GM19372 (cell line): ENCODE results near the gene RTN4R.

Experiments
- ATAC-seq: cut with Tn5 transposase; IDR thresholded peaks from one replicate; pipeline ENCODE4 v1.9.1; 2021; ENCODE audit warnings: mild to moderate bottlenecking, low read depth, moderate library complexity; ENCODE audit not compliant: unreplicated experiment

RTN4R gene

DNA sequence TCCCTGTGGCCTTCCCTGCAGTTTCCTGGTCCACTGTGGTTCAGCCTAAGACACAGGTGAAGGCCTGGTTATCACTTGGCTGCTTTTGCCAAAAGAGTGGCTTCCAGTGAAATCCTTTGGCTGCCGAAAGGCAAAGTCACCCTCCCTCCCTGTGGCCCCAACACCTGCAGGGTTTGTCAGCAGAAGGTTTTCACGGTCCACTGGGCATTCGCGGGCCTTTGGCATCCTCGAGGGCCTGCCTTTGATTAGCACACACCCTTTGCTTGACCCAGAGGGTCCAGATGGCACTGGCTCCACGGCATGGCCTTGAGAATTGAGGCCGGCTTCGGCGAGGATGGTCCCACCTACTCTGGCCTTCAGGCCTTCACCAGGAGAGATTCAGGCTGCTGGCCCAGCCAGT, 35.3 kb downstream of the RTN4R start:
- ATAC-seq: no peak

DNA sequence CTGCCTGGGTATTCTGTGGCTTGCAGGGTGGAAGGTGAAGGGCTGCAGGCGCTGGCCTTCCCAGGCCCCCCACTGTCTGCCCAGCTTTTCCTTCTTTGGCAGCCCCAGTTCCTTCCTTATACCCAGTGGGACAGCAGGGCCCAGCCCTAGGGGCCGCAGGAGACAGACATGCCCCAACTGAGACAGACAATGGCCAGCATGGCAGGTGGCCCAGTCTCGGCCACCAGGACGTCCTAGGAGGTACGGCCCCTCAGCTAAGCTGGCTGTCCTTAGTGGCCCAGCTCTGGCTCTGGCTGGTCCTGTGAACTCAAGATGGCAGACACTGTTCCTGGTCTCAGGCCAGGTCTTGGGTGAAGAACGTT, 35.9 kb downstream of the RTN4R start:
- ATAC-seq: no peak

DNA sequence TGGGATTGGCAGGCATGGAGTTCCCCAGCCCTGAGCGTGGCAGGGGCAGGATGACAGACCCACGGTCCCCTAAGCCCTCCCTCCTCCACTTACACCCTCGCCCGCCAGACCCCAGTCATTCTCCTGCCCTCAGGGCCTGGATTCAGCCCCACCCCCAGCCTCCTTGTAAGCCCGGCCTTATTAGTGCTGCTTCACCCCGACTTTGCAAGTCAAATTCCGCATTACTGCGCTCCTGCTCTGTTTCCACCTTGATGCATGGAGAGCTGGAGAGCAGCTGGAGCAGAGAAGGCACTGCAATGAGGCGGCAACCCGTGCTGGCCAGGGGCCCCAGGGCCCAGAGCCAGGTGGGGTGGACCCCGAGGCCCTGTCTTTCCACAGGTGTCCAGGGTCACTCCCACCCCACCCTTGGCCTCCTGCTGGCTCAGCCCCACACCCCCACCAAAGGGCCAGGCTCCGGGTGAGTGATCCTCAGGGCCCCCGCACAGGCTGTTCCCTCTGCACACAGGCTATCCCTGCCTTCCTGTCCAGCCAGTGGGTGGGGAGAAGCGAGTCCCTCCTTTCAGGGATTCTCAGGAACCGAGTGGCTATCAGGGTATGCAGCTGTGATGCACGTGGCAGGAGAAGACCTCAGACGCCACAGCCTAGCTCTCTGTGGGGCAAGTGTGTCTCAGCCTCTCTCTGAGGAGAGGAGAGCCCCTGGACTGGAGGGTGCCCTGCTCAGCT, 36.4 kb downstream of the RTN4R start:
- ATAC-seq: no peak

DNA sequence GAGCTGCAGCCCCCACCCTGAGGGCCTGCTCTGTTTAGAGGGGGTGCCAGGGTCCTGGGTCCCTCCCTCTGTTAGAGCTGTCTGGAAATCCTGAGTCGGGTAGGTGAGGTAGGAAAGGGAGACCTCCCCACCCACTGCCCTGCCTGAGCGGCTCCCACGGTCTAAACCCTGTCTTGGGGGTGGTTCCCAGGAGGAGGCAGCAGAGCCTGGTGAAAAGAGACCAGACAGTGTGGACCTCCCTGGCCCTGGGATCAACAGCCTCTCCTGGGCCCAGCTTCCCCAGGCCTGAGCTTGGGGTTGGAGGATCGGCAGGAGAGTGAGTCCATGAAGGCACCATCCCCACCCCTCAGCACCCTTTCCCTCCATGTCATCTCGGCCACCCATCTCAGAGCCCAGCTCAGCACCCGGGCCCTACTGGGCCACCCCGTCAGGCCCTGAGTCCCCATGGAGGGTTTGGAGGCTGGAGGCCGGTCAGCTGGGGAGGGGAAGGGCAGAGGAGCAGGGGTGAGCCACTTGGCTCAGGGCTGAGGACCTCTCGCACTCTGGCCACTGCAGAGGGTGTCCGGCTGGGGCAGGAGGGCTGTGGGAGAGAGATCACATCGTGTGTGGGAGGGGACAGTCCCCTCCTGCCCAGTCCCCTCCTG, 37.2 kb downstream of the RTN4R start:
- ATAC-seq: no peak

DNA sequence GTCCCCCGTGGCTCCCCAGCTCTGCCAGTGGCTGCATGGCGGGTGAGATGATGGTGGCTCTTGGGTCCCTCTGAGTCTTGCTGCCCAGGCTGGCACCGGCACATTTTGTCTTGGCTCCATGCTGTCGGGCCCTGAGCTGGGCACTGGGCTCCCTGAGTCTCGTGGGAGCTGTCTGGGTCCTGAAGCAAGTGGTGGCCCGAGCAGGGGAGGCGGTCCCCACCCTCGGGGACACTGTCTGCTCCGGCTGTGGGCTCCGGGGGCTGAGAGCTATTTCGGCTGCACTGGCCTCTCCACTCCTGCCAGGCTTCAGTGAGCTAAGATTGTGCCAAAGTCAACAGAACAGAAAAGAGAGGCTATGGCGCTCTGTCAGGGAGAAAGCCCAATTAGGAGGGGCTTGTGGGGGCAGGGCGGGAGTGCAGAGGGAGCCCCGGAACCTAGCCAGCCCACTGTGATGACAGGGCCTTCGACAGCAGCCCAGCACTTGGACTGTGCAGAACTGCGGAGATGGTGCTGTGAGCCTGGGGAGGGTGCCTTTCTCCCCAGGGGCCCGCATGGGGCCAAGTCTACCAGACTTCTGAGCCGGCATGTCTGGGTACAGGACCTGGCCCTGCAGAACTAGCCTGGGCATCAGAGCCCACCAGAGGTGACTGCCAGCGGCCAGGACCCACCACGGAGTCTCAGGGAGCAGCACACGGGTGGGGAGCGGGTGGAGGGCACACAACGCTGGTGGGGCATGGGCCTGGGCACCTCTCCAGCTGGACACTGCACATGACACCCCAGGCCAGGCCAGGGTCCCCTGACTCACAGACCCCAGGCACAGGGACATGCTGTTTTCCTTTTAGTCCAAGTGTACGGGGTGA, 38.0 kb downstream of the RTN4R start:
- no peak for ATAC-seq

DNA sequence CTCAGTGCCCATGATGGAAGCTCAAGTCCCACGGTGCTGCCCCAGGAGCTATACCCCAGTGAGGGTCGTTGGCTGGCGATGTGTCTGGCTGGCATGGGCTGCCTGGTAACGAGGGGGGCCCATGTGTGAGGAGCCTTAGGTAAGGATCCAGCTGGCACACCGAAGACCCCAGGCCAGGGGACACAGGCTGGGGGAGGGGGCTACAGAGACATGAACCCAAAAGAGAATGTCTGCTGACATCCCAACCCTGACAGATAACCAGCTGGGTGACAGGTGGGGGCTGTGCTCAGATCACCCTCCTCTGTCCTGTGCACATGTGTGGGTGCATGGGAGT, 39.2 kb downstream of the RTN4R start:
- ATAC-seq: no peak

DNA sequence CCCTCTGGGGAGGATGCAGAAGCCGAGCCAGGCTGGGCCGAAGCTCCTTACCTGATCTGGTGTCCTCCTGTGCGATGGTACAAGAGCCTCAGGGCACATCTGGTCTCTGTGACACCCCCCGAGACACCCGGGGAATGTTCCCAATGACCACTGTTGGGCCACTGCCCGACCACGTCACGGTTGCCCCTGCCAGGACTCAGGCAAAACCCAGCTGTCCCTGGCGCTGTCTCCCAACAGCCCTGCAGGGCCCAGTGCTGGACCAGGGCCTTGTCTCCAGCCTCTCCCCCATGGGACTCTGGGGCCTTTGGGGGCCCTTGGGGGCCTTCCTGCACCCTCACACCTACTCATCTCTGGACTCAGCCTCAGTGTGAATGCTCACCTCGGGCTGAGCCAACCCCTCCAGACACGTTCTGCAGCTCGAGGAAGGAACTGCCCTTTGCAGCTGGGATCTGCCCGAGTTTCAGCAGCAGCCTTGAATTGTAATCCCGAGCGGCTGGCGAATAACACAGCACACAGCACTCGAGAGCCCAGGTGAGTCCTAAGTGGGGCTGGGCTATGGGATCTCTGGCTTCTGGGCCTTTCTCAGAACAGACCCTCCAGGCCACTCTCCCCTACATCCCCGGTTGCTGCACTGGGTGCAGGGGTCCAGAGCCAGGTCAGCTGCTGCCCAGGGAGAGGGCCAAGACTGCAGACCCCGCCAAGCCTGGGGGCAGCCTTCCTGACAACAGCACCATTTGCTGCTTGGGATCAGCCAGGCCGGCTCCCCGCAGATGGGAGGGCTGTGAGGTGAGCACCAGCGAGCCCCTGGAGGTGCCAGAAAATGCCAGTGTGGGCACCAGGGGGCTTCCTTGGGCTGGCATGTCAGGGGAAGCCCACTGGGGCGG, 39.8 kb downstream of the RTN4R start:
- no peak for ATAC-seq

DNA sequence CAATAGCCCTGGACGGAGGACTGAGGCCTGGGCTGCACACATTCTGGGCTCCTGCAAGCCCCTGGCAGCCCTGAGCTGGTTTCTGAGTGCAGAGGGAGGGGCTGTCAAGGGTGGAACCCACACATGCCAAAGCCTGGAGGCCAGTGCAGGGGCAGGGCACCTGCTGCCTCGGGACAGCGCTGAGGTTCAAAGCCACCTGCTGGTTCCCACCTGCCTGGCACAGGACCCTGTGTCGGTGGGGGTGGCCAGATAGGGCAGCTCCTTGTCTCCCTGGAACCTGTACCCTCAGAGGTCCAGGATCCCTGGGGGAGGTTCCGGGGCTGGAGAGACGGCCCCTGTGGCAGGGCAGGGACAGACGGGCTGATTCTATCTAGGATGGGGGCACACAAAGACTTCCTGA, 40.8 kb downstream of the RTN4R start:
- no peak for ATAC-seq

DNA sequence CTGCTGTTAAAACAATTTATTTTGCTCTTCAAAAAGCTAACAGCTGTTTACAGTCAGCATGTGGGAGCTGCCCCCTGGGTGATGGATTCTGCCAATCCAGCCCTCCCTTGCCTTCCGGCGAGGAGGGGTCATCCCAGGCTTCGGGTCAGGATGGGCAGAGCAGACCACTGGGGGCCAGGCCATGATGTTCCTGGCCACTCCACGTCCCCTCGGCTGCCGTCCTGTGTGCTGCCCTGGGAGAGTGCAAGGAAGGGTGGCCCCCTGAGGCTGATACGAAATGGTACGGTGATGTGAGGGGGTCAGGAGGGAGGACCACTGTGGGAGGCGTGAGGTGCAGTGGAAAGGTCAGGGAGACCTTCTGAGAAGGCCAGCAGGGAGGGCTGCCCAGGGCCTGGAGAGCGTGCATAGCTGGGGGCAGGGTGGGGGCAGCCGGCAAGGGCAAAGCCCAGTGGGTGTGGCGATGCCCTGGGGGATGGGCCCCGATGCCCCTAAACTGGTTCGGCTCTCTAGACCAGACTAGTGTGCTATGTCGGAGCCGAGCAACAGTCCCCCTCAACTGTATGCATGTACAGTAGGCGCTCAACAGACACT, 41.3 kb downstream of the RTN4R start:
- ATAC-seq: no peak

DNA sequence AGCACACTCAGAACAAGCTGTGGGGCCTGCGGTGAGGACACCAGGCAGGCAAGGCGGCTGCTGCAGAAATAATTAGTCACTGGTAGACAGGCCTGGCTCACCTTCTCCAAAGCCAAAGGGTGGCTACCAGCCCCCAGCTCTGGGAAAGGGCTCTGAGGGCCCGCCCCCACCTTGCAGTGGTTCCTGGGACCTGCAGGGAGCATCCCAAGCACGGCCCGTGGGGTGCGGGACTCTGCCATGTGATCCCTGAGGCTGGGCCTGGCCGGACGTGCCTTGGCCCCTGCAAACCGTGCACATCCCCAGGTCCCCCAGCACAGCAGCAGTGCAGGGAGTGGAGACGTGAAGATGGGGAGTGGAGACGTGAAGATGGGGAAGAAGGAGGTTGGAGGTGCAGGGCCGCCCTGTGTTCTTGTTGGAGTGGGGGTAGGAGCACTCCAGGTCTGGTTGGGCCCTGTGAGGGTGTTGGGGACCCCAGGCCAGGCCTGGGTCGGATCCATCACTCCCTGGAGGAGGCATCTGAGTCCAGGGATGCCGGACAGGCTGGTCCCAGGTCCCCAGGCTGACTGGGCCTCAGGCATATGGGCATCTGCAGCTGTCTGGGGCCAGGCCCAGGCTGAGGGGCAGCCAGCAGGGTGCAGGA, 41.9 kb downstream of the RTN4R start:
- no peak for ATAC-seq

DNA sequence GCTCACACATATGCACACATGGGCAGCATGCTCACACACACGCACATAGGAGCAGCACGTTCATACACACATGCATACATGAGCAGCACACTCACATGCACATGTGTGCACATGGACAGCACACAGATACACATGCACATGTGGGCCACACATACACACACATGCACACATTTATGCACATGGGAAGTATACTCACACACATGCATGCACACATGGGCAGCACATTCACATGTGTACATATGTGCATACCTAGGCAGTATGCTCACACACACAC, 42.5 kb downstream of the RTN4R start:
- no peak for ATAC-seq

DNA sequence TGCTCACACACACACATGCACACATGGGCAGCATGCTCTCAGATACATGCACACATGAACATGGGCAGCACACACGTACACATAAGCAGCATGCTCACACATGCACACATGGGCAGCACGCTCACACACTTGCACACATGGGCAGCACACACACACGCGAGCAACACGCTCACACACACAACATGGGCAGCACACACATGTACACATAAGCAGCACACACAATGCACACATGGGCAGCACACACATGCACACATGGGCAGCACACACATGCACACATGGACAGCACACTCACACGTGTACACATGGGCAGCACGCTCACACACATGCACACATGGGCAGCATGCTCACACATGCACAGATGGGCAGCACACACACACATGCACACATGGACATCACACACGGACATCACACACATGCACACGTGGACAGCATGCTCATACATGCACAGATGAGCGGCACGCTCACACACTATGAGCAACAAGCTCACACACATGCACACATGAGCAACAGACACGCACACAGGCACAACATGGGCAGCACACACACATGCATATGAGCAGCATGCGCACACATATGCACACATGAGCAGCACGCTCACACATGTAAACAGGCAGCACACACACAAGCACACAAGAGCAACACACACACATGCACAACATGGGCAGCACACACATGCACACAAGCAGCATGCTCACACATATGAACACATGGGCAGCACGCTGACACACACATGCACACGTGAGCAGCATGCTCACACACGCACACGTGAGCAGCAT, 43.0 kb downstream of the RTN4R start:
- ATAC-seq: no peak

DNA sequence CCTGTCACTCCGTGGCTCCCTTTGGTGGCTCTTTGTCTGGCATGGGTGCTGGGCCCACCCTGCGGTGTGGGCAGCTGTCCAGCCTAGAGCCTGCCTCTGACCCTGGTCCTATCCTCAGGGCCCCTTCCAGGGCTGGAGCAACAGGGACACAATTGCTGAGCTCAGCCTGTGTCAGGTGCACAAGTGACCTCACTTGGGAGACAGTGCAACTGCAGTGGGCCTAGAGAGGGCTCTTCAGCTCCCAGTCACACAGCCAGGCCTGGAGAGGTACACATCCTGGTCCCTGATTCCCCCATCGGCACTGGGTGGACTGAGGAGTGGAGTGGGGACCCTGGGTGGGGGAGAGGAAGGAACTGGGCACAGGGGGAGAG, 43.9 kb downstream of the RTN4R start:
- ATAC-seq: no peak

DNA sequence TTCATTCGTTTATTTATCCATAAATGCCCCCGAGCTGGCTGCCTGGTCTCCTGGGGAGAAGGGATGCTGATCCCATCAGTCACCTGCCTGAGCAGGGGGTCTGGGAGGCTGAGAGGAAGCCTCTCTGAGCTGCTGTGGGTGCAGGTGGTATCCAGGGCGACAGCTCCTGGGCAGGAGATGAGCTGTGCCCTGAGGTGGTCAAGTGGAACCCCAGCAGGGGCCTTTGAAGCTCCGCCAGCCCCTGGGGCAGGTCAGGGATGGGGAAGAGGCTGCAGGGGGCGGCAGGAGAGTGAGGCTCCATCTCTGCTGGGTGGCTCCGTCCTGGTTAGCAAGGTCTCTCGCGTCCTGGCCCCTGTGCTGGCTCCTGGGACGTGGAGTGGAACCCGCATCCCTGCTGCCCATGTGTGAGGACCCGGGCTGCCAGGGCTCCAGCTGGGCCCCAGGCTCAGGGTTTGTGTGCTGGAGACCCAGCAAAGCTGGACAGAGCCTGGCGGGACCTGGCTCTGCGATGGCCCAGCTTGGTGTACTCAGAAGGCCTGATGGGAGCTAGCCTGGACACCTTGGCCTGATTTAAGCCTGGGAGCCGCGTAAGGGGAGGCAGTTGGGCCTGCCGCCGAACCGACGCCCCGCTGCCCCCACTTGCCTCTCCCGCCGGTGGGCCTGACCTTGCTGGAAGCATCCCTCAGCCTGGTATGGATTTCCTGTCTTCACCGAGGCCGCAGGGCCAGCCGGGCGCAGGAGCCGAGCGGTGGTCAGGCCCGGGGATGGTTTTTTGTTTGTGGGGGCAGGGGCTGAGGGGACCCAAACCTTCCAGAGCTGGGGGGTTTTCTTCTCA, 44.5 kb downstream of the RTN4R start:
- ATAC-seq: no peak

DNA sequence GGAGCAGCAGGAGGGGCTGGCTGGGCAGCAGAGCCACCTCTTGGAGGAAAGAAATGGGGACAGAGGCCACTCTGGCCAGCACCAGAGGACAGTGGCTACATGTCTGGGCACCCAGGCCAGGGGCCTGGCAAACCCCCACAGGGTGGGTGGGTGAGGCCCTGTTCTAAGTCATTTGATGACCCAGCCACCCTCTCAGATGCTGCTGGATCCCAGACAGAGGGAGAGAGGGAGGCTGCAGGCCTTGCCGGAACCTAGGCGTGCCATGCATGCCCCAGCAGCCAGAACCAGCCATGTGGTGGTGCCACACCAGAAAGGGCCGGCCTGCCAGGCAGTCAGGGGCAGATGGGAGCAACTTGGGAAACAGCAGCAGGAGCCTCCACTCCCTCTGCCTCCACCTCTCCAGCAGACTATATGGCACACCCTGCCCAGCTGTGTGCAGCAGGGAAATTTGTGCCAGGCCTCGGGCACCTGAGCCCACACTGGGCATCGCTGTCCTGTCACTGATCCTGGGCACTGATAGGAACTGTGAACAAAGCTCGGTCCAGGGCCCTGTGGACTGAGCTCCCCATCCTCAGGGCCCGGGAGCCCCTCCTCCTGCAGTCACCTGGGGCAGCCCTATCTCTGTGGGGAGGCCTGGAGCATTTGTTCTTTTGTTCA, 45.2 kb downstream of the RTN4R start:
- ATAC-seq: no peak

DNA sequence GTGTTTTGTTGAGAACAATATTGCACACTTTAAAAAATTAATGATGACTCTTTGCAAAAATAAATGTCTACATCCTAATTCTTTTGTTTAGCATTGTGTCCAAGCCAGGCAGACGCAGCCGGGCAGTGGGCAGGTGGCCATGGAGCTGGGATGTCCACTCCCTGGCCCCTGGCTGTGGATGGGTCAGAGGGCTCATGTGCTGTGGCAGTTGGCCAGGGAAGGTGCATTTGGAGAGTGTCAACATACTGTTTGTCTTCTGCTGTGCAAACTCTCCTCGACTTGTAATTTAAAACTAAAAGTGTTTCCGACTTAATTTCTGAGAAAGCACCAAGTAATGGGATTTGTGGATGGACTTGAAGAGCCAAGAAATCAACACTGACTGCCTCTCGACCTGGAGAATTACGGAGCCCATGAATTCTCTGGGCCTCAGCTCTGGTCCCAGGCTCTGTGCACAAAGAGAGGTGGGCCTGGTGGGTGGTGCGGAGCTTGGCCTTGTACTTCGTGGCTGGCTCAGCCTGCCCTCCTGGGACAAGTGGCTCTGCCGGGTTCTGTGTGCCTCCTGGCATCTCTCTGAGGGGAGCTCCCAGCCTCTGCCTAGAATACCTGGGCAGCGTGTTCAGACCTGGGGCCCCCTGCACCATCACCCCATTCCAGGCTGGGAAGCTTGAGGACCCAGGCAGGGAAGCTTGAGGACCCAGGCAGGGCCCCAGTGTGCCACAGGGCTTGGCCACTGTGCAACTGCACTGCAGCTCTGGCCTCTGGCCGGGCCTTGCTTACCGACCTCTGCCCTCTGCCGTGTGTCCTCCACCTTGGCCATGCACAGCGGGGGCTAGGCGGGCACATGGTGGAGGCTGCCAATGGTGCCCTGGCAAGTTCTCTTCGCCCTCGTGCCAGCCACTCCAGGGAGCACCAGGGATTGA, 46.4 kb downstream of the RTN4R start:
- no peak for ATAC-seq

DNA sequence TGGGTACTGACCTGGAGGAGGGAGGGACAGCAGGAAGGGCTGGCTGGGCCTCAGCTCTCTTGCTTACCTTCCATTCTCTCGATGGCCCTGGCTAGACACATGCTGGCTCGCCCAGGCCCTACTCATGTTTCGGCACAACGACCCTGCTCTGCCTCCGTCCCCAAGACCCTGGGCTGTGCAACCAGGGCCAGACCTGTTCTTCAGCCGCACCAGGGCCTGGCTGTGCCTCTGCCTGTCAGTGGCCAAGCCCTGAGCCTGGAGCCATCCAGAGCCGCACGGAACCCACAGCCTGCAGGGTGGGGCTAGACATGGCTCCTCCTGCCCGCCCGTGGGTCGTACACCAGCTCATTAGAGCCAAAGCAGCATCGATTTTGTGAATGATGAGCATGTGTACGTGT, 47.5 kb downstream of the RTN4R start:
- ATAC-seq: no peak
